Omental fat pad (tissue), 4 donors: Measurements from ENCODE around the gene DLD. TPM values are rescaled to one million over a fixed set of nuclear protein-coding genes. Genes with fewer than 3 reads are reported as not detected.
"Not testable (repeated sequence)": the region's sequence is repeated elsewhere in the genome, so short reads cannot be mapped to it uniquely, and the experiment has no call there.

Source experiments
- ATAC-seq: fragments of 150-250 bp; one replicate; pipeline ENCODE4 v1.9.1; 2016; ENCODE audit warnings: mild to moderate bottlenecking, moderate library complexity; ENCODE audit not compliant: low FRiP score
- DNase-seq: peaks from one replicate; pipeline ENCODE4 v3.0.0-alpha.2; 2019; ENCODE audit warnings: low spot score
- total RNA-seq, 4 donors: library from RNA; depleted of rRNA; stranded (reverse); fragments of >200 nt; gene quantifications; one replicate each; pipeline ENCODE4 v1.1.0, GENCODE V29; 2016
- TF ChIP-seq, protein P1 (sequence below), 3 donors: fragments of 450-650 bp; IDR thresholded peaks; one replicate each; pipeline ENCODE4 v1.5.1; 2016 to 2017; ENCODE audit warnings: antibody characterized with exemption in 3 of 3, mild to moderate bottlenecking in 3 of 3, moderate library complexity in 2 of 3

DLD gene
- total RNA-seq, 4 donors from 2014 or later, result 46.0 to 112 (median 59.2) TPM

DNA sequence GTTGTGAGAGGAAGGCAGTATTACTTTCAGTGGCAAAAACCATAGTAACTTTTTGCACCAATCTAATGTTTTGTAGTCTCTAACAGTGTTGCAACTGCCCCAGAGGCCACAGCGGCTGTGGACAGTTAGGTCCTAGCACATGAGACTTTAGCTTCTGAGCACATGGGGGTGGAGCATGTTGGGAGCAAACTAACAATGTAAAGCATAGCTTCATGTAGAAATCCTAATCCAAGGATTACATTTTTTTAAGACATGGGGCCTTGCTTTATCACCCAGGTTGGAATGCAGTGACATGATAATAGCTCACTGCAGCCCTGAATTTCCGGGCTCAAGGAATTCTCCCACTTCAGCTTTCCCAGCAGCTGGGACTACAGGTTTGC is 62.9 kb downstream of the DLD start:
- DNase-seq, result no peak
- ATAC-seq, result no peak
- TF ChIP-seq, protein P1, sequence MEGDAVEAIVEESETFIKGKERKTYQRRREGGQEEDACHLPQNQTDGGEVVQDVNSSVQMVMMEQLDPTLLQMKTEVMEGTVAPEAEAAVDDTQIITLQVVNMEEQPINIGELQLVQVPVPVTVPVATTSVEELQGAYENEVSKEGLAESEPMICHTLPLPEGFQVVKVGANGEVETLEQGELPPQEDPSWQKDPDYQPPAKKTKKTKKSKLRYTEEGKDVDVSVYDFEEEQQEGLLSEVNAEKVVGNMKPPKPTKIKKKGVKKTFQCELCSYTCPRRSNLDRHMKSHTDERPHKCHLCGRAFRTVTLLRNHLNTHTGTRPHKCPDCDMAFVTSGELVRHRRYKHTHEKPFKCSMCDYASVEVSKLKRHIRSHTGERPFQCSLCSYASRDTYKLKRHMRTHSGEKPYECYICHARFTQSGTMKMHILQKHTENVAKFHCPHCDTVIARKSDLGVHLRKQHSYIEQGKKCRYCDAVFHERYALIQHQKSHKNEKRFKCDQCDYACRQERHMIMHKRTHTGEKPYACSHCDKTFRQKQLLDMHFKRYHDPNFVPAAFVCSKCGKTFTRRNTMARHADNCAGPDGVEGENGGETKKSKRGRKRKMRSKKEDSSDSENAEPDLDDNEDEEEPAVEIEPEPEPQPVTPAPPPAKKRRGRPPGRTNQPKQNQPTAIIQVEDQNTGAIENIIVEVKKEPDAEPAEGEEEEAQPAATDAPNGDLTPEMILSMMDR (IDR thresholded peaks at IDR 0.05), result no peak

DNA sequence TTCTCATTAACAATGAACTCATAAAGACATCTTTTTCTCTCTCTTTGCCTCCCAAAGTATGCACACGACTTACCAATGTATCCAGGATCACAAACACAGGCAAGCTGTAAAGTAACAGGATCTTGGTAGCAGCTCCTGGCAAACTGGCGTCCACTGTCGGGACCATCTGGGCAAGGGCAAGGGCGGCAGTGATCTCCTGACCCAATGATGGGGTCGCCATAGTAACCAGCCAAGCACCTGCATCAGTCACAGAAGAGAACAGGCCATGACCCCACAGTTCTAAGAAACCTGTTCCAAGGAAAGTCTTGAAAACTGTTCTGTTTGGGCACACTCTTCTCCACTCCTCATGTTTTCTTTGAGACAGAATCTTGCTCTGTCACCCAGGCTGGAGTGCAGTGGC is 64.4 kb downstream of the DLD start:
- TF ChIP-seq, protein P1 (IDR thresholded peaks at IDR 0.05), result no peak
- ATAC-seq, result no peak
- no peak for DNase-seq

DNA sequence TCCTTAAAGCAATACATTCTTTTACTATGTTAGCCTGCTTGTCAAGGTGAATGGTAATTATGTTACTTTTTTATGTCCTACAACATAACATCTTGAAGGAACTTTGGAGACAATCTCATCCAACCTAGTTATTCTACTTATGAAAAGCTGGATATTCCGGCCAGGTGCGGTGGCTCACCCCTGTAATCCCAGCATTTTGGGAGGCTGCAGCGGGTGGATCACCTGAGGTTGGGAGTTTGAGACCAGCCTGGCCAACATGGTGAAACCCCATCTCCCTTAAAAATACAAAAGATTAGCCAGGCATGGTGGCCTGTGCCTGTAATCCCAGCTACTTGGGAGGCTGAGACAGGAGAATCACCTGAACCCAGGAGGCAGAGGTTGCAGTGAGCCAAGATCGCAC is 66.0 kb downstream of the DLD start:
- DNase-seq, ATAC-seq: not testable (repeated sequence)

DNA sequence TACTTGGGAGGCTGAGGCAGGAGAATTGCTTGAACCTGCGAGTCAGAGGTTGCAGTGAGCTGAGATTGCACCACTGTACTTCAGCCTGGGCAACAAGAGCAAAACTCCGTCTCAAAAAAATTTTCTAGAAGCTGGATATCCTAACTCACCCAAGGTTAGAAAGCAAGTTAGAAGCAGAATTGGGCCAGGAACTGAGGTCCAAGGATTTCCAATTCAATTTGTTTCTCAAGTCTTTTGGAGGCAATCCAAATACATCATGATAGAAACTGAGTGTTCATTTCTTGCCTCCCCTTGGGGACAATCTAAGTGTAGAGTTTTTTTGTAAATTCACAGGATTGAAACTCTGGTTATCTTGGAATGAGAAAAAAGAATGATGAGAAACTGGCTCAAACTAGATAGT is 66.5 kb downstream of the DLD start:
- ATAC-seq (no peak), DNase-seq (no peak)
- TF ChIP-seq, protein P1 (IDR thresholded peaks at IDR 0.05), result no peak

DNA sequence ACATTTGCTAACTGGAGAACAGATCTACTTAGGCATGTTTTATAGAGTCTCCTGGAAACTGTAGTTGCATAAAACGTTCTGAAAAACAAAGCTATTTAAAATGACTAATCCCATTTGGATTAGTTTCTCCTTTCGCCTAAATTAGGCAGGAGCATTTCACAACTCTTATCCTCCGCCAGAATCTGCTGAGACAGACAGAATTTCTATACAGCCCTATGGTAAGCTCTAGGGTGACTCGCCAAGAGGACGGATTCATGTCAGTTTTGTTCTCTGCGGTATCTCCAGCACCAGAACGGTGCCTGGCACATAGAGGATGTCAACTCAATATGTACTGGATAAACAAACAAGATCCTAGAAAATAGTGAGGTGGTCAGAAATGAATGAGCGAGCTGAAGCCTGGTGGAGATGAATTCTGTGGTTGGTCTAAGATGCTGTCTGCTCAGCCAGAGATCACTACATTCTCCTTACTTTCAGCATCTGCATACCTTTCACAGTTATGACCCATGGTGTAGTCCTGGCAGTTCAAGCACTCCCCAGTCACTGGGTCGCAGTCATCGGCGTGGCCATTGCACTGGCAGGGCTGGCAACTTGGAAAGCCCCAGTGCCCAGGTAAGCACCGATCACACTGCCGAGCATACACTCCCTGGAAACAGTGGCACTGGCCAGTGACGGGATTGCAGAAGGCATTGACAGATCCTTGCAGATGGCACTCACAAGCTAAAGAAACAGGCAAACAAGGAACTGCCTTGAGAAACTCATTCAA is 68.0 kb downstream of the DLD start:
- TF ChIP-seq, protein P1 (IDR thresholded peaks at IDR 0.05), result no peak
- ATAC-seq (peak; percentile 94), DNase-seq (no peak)

DNA sequence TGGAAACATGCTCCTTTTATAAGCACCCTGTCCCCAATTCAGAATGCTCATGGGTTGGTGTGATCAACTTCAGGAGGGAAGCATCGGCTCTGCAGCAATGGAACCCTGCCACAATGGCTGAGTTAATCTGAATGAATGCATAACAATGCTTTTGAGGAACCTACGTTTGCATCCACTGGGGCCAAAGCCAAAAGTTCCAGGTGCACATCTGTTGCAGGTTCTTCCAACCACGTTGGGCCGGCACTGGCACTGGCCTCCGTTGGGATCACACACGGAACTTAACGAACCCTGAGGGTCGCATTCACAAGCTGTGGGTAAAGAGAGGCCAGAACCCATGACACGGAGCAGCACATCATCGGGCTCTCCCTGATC is 68.5 kb downstream of the DLD start:
- TF ChIP-seq, protein P1 (IDR thresholded peaks at IDR 0.05), result no peak
- DNase-seq, result no peak
- ATAC-seq, result no peak

DNA sequence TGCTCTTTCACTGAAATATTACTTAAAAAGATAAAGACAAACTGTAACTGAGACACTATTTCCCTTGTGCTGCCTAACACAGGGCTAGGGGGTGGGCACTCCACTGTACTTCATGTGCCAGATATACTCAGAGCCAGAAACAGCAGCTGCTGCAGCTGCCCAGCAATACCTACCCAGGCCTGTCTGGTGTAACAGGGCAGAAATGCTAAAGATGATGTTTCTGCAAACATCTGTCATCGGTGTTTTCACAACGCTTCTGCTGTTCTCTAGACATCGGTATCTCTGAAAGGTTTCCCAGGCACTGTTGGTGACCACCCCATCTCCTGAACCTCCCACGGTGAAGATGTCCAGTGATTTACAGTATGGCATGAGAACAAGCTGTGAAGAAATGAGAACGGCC is 69.3 kb downstream of the DLD start:
- DNase-seq (no peak), ATAC-seq (no peak)
- TF ChIP-seq, protein P1 (IDR thresholded peaks at IDR 0.05), result no peak
